Coronary artery (tissue), 2 donors: ENCODE measurements around the gene EVI5.

Source experiments
- DNase-seq: peaks from one replicate; pipeline ENCODE4 v3.0.0-alpha.2; 2017; ENCODE audit warnings: low spot score
- H3K27ac ChIP-seq, 2 donors: fragments of 200-600 bp; sonication (generic); one replicate each; pipeline ENCODE4 v1.5.1; 2016 to 2019
- H3K4me3 ChIP-seq: fragments of 200-600 bp; sonication (generic); 2 replicates; pipeline ENCODE4 v1.5.1; 2016; ENCODE audit warnings: mild to moderate bottlenecking, moderate library complexity
- CTCF ChIP-seq: fragments of 200-600 bp; sonication (generic); IDR thresholded peaks from one replicate; pipeline ENCODE4 v1.5.1; 2019; ENCODE audit warnings: antibody characterized with exemption

The EVI5 gene

DNA sequence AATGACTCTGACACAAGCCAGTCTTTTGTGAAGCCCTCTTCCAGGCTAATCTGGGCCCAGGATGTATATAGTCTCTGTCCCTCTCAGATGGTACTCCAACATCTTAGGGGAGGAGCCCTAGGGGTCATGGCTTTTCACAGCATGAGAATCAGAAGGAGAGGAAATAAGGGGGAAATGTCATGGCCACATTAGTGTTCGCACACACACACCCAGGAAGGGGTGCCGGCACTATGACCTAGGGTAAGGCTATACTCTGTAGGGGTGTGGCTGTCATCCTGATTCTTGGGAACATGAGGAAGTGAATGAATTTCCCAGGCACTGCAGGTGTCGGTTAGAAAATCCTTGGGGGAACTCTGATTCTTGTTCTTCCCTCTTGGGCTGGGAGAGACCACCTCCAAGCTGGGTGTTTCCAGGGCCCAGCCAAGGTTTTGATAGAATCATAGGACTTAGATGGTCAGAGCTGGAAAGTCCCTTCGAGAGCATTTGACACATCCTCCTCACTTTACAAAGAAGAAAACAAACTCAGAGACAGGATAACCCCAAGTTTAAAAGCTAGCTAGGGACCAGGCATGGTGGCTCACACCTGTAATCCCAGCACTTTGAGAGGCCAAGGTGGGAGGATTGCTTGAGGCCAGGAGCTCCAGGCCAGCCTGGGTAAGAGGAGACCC, 320.2 kb downstream of the EVI5 start:
- no peak for DNase-seq
- no peak overlapping the region for H3K4me3 ChIP-seq
- no peak for TF ChIP-seq CTCF
- H3K27ac ChIP-seq, result no peak overlapping the region

DNA sequence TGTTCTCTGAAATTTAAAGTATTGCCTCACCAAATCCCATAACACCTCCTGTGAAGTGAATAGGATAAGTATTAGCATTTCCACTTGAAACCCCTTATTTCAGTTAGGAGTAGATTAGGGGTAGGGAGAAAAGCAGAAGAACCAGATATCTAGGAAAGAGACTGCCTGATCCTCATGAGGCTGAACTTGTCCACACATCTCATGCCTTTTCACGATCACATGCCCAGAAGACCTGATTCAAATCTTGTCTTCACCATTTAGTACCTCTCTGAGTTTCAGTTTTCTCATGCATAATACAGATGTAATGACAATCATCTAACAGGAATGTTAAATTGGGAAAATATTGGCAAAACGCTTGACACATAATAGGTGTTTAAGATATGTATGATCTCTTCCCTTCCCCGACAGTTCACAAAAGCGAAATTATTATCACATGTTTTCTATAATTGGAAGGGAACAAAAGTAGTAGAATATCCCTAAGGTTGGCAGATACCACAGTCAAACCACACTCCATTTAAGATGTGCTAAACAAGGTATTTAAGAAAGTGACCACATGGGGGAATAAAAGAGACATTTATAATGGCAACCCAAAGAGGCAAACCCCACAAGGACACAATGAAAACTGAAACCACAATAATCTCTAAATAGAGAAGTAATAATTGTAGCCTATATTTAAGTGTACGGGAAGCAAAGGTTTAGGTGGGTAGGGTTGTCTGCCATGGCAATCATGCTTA, 323.4 kb downstream of the EVI5 start:
- H3K27ac ChIP-seq, result no peak overlapping the region
- DNase-seq, result no peak
- TF ChIP-seq CTCF, result no peak
- H3K4me3 ChIP-seq, result no peak overlapping the region

DNA sequence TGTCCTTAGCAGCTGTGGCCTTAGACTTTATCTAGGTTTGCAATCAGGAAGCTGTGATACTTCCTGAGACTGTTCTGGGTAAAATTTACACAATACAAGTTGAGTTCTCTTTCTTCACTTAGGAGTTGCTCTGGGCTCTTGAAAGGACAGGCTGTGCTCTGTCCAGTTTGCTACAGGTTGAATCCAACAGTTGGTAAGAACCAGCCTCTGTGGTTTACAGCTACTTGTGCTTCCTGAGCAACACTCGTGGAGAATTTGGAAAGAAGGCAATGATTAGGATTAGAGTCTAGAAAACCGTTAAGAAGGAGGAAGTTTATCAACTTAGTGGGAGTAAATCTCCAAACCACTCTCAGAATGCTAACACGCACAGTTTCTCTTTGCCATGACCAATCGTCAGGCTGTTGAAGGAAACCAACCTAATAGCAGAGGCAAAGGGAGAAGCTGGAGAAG, 325.0 kb downstream of the EVI5 start:
- no peak for TF ChIP-seq CTCF
- DNase-seq, result no peak
- no peak overlapping the region for H3K4me3 ChIP-seq
- H3K27ac ChIP-seq, result peak overlapping the region; percentile 9 to 37
